DOHH2 (cell line): Measurements from ENCODE around the gene GNS.

Experiments used
- EZH2phosphoT487 ChIP-seq: fragments of 200-600 bp; sonication (generic); IDR thresholded peaks from 2 replicates; pipeline ENCODE4 v1.6.1; 2017; ENCODE audit warnings: borderline replicate concordance, mild to moderate bottlenecking, antibody characterized with exemption, low read length, moderate library complexity, mixed read lengths
- TF ChIP-seq, protein P1 (sequence below): fragments of 200-600 bp; sonication (generic); IDR thresholded peaks from one replicate; pipeline ENCODE4 v1.5.1; 2014; ENCODE audit warnings: antibody characterized with exemption, mild to moderate bottlenecking, low read depth, low read length; ENCODE audit not compliant: poor library complexity, severe bottlenecking

DNA sequence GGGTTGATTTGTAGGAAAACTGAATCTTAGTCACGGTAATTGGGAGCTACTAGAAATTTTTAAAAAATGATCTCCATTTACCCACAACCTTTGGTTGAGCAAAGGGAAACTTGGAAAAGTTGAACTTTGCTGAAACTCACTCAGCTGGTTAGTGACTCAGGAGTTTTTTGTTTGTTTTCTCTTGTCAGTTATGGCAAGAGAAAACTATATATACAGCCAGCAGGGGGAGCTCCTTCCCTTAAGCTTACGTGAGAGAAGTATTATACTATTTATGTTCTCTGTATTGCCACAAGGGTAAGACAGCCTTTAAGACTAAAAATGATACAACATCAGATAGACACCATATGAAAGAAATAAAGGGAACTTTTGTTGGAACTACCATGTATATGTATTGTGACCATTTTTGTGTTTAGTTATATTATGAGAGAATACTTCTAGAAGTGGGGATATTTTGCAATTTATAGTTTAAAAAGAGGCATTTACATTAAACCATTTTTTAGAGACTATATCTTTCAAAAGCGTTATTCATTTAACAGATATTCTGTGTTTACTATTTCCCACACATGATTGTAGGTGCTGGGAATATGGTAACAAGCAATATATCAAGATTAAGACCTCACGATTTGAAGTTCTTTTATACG, 37.1 kb upstream of the GNS start:
- TF ChIP-seq EZH2phosphoT487 = no peak
- TF ChIP-seq, protein P1, sequence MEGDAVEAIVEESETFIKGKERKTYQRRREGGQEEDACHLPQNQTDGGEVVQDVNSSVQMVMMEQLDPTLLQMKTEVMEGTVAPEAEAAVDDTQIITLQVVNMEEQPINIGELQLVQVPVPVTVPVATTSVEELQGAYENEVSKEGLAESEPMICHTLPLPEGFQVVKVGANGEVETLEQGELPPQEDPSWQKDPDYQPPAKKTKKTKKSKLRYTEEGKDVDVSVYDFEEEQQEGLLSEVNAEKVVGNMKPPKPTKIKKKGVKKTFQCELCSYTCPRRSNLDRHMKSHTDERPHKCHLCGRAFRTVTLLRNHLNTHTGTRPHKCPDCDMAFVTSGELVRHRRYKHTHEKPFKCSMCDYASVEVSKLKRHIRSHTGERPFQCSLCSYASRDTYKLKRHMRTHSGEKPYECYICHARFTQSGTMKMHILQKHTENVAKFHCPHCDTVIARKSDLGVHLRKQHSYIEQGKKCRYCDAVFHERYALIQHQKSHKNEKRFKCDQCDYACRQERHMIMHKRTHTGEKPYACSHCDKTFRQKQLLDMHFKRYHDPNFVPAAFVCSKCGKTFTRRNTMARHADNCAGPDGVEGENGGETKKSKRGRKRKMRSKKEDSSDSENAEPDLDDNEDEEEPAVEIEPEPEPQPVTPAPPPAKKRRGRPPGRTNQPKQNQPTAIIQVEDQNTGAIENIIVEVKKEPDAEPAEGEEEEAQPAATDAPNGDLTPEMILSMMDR = peak; percentile 86
